Neural cell (in vitro differentiated cells): ENCODE results near the gene THAP8. TPM values are rescaled to one million over a fixed set of nuclear protein-coding genes. Genes with fewer than 3 reads are reported as not detected.

ENCODE experiments used
- H2AFZ ChIP-seq: fragments of 200-600, 300-800 bp; sonication (generic), shearing (Covaris generic); 2 replicates; pipeline ENCODE4 v1.6.0; 2014; ENCODE audit warnings: low read depth, mild to moderate bottlenecking, antibody characterized with exemption, low read length, moderate library complexity
- H3F3A ChIP-seq: fragments of 200-600 bp; shearing (Covaris generic); 2 replicates; pipeline ENCODE4 v1.6.1; 2016; ENCODE audit warnings: mild to moderate bottlenecking, moderate library complexity, mixed read lengths, antibody characterized with exemption, low read length; ENCODE audit not compliant: insufficient read depth, poor library complexity, severe bottlenecking
- H3K27ac ChIP-seq: fragments of 200-600, 300-800 bp; sonication (generic), shearing (Covaris generic); 2 replicates; pipeline ENCODE4 v1.5.1; 2014; ENCODE audit warnings: mild to moderate bottlenecking, low read length, moderate library complexity
- H3K27me3 ChIP-seq: fragments of 300-800, 200-600 bp; sonication (generic), shearing (Covaris generic); 2 replicates; pipeline ENCODE4 v1.6.0; 2014; ENCODE audit warnings: mild to moderate bottlenecking, low read depth, low read length, moderate library complexity; ENCODE audit not compliant: insufficient read depth
- H3K36me3 ChIP-seq: fragments of 300-800, 200-600 bp; sonication (generic), shearing (Covaris generic); 2 replicates; pipeline ENCODE4 v1.5.1; 2014; ENCODE audit warnings: mild to moderate bottlenecking, antibody characterized with exemption, low read length, moderate library complexity; ENCODE audit not compliant: insufficient read depth
- H3K4me2 ChIP-seq: fragments of 300-800, 200-600 bp; sonication (generic), shearing (Covaris generic); 2 replicates; pipeline ENCODE4 v1.6.0; 2014; ENCODE audit warnings: mild to moderate bottlenecking, low read length
- H3K4me3 ChIP-seq: fragments of 300-800, 200-600 bp; sonication (generic), shearing (Covaris generic); 2 replicates; pipeline ENCODE4 v1.5.1; 2014; ENCODE audit warnings: mild to moderate bottlenecking, low read length, moderate library complexity
- H3K79me2 ChIP-seq: fragments of 200-600 bp; shearing (Covaris generic); replicated peaks from 2 replicates; pipeline ENCODE4 v1.6.0; 2014; ENCODE audit warnings: mild to moderate bottlenecking, low read length, moderate library complexity; ENCODE audit not compliant: insufficient read depth
- H3K9ac ChIP-seq: fragments of 300-800, 200-600 bp; sonication (generic), shearing (Covaris generic); 2 replicates; pipeline ENCODE4 v1.6.1; 2016; ENCODE audit warnings: mild to moderate bottlenecking, low read length, mixed read lengths
- H3K9me2 ChIP-seq: fragments of 200-600 bp; shearing (Covaris generic); 2 replicates; pipeline ENCODE4 v1.6.1; 2016; ENCODE audit warnings: mild to moderate bottlenecking, low read length, mixed read lengths; ENCODE audit not compliant: insufficient read depth
- H3K9me3 ChIP-seq: fragments of 200-600, 300-800 bp; sonication (generic), shearing (Covaris generic); 2 replicates; pipeline ENCODE4 v1.6.1; 2016; ENCODE audit warnings: mild to moderate bottlenecking, mixed run types, low read length, moderate library complexity, mixed read lengths
- H4K20me1 ChIP-seq: fragments of 200-600 bp; shearing (Covaris generic); 2 replicates; pipeline ENCODE4 v1.6.1; 2016; ENCODE audit warnings: mild to moderate bottlenecking, mixed run types; ENCODE audit not compliant: insufficient read depth
- CTCF ChIP-seq: fragments of 450-650 bp; IDR thresholded peaks from 2 replicates; pipeline ENCODE4 v1.5.1; 2014; ENCODE audit warnings: antibody characterized with exemption, mild to moderate bottlenecking, moderate library complexity; ENCODE audit not compliant: poor library complexity, severe bottlenecking
- EP300 ChIP-seq: fragments of 450-650 bp; conservative IDR thresholded peaks from 2 replicates; pipeline ENCODE4 v1.6.1; 2014; ENCODE audit warnings: antibody characterized with exemption, mild to moderate bottlenecking, moderate library complexity; ENCODE audit not compliant: poor library complexity, severe bottlenecking
- EZH2 ChIP-seq: fragments of 200-600, 300-800 bp; shearing (Covaris generic), sonication (generic); IDR thresholded peaks from 2 replicates; pipeline ENCODE4 v1.6.1; 2014; ENCODE audit warnings: antibody characterized with exemption, low read length, borderline replicate concordance, mild to moderate bottlenecking; ENCODE audit not compliant: insufficient read depth, poor library complexity, severe bottlenecking
- MXI1 ChIP-seq: fragments of 450-650 bp; conservative IDR thresholded peaks from 2 replicates; pipeline ENCODE4 v1.6.1; 2014; ENCODE audit warnings: antibody characterized with exemption, mild to moderate bottlenecking; ENCODE audit not compliant: poor library complexity, severe bottlenecking
- POLR2AphosphoS5 ChIP-seq: IDR thresholded peaks from 2 replicates; pipeline ENCODE4 v1.6.1; 2012
- RAD21 ChIP-seq: fragments of 450-650 bp; conservative IDR thresholded peaks from 2 replicates; pipeline ENCODE4 v1.6.1; 2014; ENCODE audit warnings: antibody characterized with exemption, mild to moderate bottlenecking, moderate library complexity
- SMC3 ChIP-seq: fragments of 450-650 bp; conservative IDR thresholded peaks from 2 replicates; pipeline ENCODE4 v1.6.1; 2014; ENCODE audit warnings: antibody characterized with exemption, mild to moderate bottlenecking, moderate library complexity; ENCODE audit not compliant: poor library complexity
- TAF1 ChIP-seq: IDR thresholded peaks from 2 replicates; pipeline ENCODE4 v1.6.1; 2012; ENCODE audit warnings: low read depth
- polyA plus RNA-seq: library from polyadenylated mRNA; depleted of rRNA; stranded (reverse); fragments of >200 nt; gene quantifications from 2 replicates; pipeline ENCODE4 v1.2.3, GENCODE V29; 2014
- TF ChIP-seq, protein P1 (sequence below): IDR thresholded peaks from 2 replicates; pipeline ENCODE4 v1.6.1; 2012; ENCODE audit warnings: borderline replicate concordance

The THAP8 gene
- polyA plus RNA-seq, 1 donor from 2014 or later = 5.5 TPM

GRCh38 chr19:36026091-36026876 is 27.8 kb downstream of the THAP8 start:
- no peak for TF ChIP-seq CTCF
- TF ChIP-seq SMC3 = no peak
- no peak for TF ChIP-seq POLR2AphosphoS5
- TF ChIP-seq EP300 = no peak
- TF ChIP-seq EZH2 = no peak
- TF ChIP-seq MXI1 = no peak
- Histone ChIP-seq H4K20me1 (no peaks in the 10 kb centered on the region), H3K4me3 (no peak overlapping the region), H3K36me3 (no peaks in the 10 kb centered on the region), H3K9ac (no peak overlapping the region), H3F3A (no peaks in the 10 kb centered on the region), H3K4me2 (no peak overlapping the region), H3K9me2 (no peaks in the 10 kb centered on the region), H2AFZ (no peak overlapping the region), H3K79me2 (peaks cover 6% of the 10 kb centered on the region), H3K27me3 (no peaks in the 10 kb centered on the region), H3K27ac (no peak overlapping the region), H3K9me3 (no peaks in the 10 kb centered on the region)

DNA sequence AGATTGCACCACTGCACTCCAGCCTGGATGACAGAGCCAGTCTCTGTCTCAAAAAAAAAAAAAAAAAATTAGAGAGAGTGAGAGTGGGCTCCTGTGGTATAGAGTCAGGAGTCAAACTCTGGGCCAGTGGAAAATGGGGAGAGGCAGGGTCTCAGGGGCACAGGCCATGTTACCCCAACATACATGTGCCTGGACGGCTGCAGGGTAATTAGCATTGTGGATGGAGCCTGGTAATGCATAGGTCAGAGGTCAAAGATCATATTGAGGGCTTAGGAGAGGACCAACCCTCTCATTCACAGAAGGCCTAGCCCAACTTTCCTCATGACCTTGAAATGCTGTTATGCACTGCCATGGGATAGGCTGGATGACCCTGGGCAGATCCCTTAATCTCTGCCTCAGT is 28.5 kb downstream of the THAP8 start:
- Histone ChIP-seq H3K36me3 (no peaks in the 10 kb centered on the region), H2AFZ (no peak overlapping the region), H3K9ac (no peak overlapping the region)

More for the DNA sequence above, 28.5 kb downstream of the THAP8 start:
- Histone ChIP-seq H3K79me2 (peaks cover 3% of the 10 kb centered on the region), H3K4me3 (no peak overlapping the region), H3K9me2 (no peaks in the 10 kb centered on the region), H3K27ac (no peak overlapping the region), H3K27me3 (no peaks in the 10 kb centered on the region), H3K4me2 (no peak overlapping the region), H3F3A (no peaks in the 10 kb centered on the region), H3K9me3 (no peaks in the 10 kb centered on the region), H4K20me1 (no peaks in the 10 kb centered on the region)
- TF ChIP-seq POLR2AphosphoS5 = no peak
- no peak for TF ChIP-seq RAD21
- TF ChIP-seq EP300 = no peak
- TF ChIP-seq EZH2 = no peak
- no peak for TF ChIP-seq MXI1
- TF ChIP-seq, protein P1, sequence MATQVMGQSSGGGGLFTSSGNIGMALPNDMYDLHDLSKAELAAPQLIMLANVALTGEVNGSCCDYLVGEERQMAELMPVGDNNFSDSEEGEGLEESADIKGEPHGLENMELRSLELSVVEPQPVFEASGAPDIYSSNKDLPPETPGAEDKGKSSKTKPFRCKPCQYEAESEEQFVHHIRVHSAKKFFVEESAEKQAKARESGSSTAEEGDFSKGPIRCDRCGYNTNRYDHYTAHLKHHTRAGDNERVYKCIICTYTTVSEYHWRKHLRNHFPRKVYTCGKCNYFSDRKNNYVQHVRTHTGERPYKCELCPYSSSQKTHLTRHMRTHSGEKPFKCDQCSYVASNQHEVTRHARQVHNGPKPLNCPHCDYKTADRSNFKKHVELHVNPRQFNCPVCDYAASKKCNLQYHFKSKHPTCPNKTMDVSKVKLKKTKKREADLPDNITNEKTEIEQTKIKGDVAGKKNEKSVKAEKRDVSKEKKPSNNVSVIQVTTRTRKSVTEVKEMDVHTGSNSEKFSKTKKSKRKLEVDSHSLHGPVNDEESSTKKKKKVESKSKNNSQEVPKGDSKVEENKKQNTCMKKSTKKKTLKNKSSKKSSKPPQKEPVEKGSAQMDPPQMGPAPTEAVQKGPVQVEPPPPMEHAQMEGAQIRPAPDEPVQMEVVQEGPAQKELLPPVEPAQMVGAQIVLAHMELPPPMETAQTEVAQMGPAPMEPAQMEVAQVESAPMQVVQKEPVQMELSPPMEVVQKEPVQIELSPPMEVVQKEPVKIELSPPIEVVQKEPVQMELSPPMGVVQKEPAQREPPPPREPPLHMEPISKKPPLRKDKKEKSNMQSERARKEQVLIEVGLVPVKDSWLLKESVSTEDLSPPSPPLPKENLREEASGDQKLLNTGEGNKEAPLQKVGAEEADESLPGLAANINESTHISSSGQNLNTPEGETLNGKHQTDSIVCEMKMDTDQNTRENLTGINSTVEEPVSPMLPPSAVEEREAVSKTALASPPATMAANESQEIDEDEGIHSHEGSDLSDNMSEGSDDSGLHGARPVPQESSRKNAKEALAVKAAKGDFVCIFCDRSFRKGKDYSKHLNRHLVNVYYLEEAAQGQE = no peak
- no peak for TF ChIP-seq TAF1
- TF ChIP-seq SMC3 = no peak
- no peak for TF ChIP-seq CTCF
